ENCODE data around the gene KSR1.

- TF ChIP-seq ETS1 (conservative IDR thresholded peaks at IDR 0.05; ENCODE audit: control insufficient read depth, low read depth, low read length) = no peak
- TF ChIP-seq POLR2AphosphoS5 (IDR thresholded peaks at IDR 0.05; ENCODE audit: control insufficient read depth, insufficient read depth, low read depth, low read length) = no peak
Measured at GRCh38 chr17:27449541-27449940, 6.7 kb upstream of the KSR1 start.
